ENCODE data around the gene ANO2. TPM values are rescaled to one million over a fixed set of nuclear protein-coding genes. Genes with fewer than 3 reads are reported as not detected.

Gene ANO2
- polyA plus RNA-seq, 4 donors: 0.31 to 6.2 TPM; not detected in 2

- Histone ChIP-seq H3K9me3 (ENCODE audit: control insufficient read depth in 2 of 2, insufficient read depth in 1 of 2, low read depth in 1 of 2, low read length in 1 of 2) (no peaks in the 10 kb centered on the region), H3K27me3 (ENCODE audit: control insufficient read depth in 3 of 3, insufficient read depth in 3 of 3, low read length in 3 of 3) (peaks cover 0 to 5% (median 0%) of the 10 kb centered on the region in 3 donors), H3K36me3 (ENCODE audit: control insufficient read depth in 3 of 3, insufficient read depth in 2 of 3, low read depth in 1 of 3, low read length in 3 of 3) (no peaks in the 10 kb centered on the region), H3K27ac (ENCODE audit: low read depth in 1 of 3, low read length in 2 of 3) (no peak overlapping the region), H3K4me3 (ENCODE audit: low read depth in 1 of 3, low read length in 3 of 3) (no peak overlapping the region), H3K4me1 (ENCODE audit: control insufficient read depth in 3 of 3, insufficient read depth in 2 of 3, low read depth in 1 of 3, low read length in 2 of 3) (no peaks in the 10 kb centered on the region)
- WGBS, 3 donors: 76 to 79% (median 77%) methylated on average over 4 of the region's 4 CpGs
- FAIRE-seq: no peak
- no peak for DNase-seq
Measured at GRCh38 chr12:5927732-5928516, 17.1 kb downstream of the ANO2 start.

GRCh38 chr12:5925646-5926045, 19.4 kb downstream of the ANO2 start:
- no peak overlapping the region for H3K4me3 ChIP-seq (ENCODE audit: low read depth in 1 of 3, low read length in 3 of 3)
- no peaks in the 10 kb centered on the region for H3K36me3 ChIP-seq (ENCODE audit: control insufficient read depth in 3 of 3, insufficient read depth in 2 of 3, low read depth in 1 of 3, low read length in 3 of 3)
- 79 to 85% (median 82%) methylated on average over 9 of the region's 9 CpGs for WGBS, 3 donors
- DNase-seq (no peak), FAIRE-seq (no peak)
- H3K9me3 ChIP-seq (ENCODE audit: control insufficient read depth in 2 of 2, insufficient read depth in 1 of 2, low read depth in 1 of 2, low read length in 1 of 2): no peaks in the 10 kb centered on the region
- H3K27me3 ChIP-seq (ENCODE audit: control insufficient read depth in 3 of 3, insufficient read depth in 3 of 3, low read length in 3 of 3): peaks cover 0 to 3% (median 0%) of the 10 kb centered on the region in 3 donors
- H3K4me1 ChIP-seq (ENCODE audit: control insufficient read depth in 3 of 3, insufficient read depth in 2 of 3, low read depth in 1 of 3, low read length in 2 of 3): no peaks in the 10 kb centered on the region
- H3K27ac ChIP-seq (ENCODE audit: low read depth in 1 of 3, low read length in 2 of 3): no peak overlapping the region

GRCh38 chr12:5924342-5924741, 20.7 kb downstream of the ANO2 start:
- FAIRE-seq: no peak
- no peaks in the 10 kb centered on the region for H3K4me1 ChIP-seq (ENCODE audit: control insufficient read depth in 3 of 3, insufficient read depth in 2 of 3, low read depth in 1 of 3, low read length in 2 of 3)
- 49 to 68% (median 68%) methylated on average over 7 of the region's 7 CpGs for WGBS, 3 donors
- H3K27ac ChIP-seq (ENCODE audit: low read depth in 1 of 3, low read length in 2 of 3): no peak overlapping the region
- DNase-seq: no peak
- no peaks in the 10 kb centered on the region for H3K36me3 ChIP-seq (ENCODE audit: control insufficient read depth in 3 of 3, insufficient read depth in 2 of 3, low read depth in 1 of 3, low read length in 3 of 3)
- H3K4me3 ChIP-seq (ENCODE audit: low read depth in 1 of 3, low read length in 3 of 3): no peak overlapping the region
- H3K27me3 ChIP-seq (ENCODE audit: control insufficient read depth in 3 of 3, insufficient read depth in 3 of 3, low read length in 3 of 3): peaks cover 0 to 3% (median 0%) of the 10 kb centered on the region in 3 donors
- no peaks in the 10 kb centered on the region for H3K9me3 ChIP-seq (ENCODE audit: control insufficient read depth in 2 of 2, insufficient read depth in 1 of 2, low read depth in 1 of 2, low read length in 1 of 2)

GRCh38 chr12:5923751-5924150, 21.3 kb downstream of the ANO2 start:
- no peaks in the 10 kb centered on the region for H3K36me3 ChIP-seq (ENCODE audit: control insufficient read depth in 3 of 3, insufficient read depth in 2 of 3, low read depth in 1 of 3, low read length in 3 of 3)
- WGBS, 3 donors: 10 to 51% (median 32%) methylated on average over 5 of the region's 5 CpGs
- DNase-seq: no peak
- H3K9me3 ChIP-seq (ENCODE audit: control insufficient read depth in 2 of 2, insufficient read depth in 1 of 2, low read depth in 1 of 2, low read length in 1 of 2): no peaks in the 10 kb centered on the region
- no peaks in the 10 kb centered on the region for H3K4me1 ChIP-seq (ENCODE audit: control insufficient read depth in 3 of 3, insufficient read depth in 2 of 3, low read depth in 1 of 3, low read length in 2 of 3)
- H3K27ac ChIP-seq (ENCODE audit: low read depth in 1 of 3, low read length in 2 of 3): no peak overlapping the region
- peaks cover 0 to 3% (median 0%) of the 10 kb centered on the region in 3 donors for H3K27me3 ChIP-seq (ENCODE audit: control insufficient read depth in 3 of 3, insufficient read depth in 3 of 3, low read length in 3 of 3)
- FAIRE-seq: no peak
- no peak overlapping the region for H3K4me3 ChIP-seq (ENCODE audit: low read depth in 1 of 3, low read length in 3 of 3)

GRCh38 chr12:5923043-5923605, 21.9 kb downstream of the ANO2 start:
- FAIRE-seq: no peak

GRCh38 chr12:5921966-5922899, 22.8 kb downstream of the ANO2 start:
- WGBS, 3 donors: 60 to 69% (median 60%) methylated on average over 15 of the region's 15 CpGs
- FAIRE-seq: no peak

More at GRCh38 chr12:5923043-5923605, 21.9 kb downstream of the ANO2 start:
- no peaks in the 10 kb centered on the region for H3K4me1 ChIP-seq (ENCODE audit: control insufficient read depth in 3 of 3, insufficient read depth in 2 of 3, low read depth in 1 of 3, low read length in 2 of 3)
- WGBS, 3 donors: 43 to 66% (median 59%) methylated on average over 12 to 14 of the region's 14 CpGs
- H3K9me3 ChIP-seq (ENCODE audit: control insufficient read depth in 2 of 2, insufficient read depth in 1 of 2, low read depth in 1 of 2, low read length in 1 of 2): no peaks in the 10 kb centered on the region
- H3K27ac ChIP-seq (ENCODE audit: low read depth in 1 of 3, low read length in 2 of 3): no peak overlapping the region
- no peaks in the 10 kb centered on the region for H3K36me3 ChIP-seq (ENCODE audit: control insufficient read depth in 3 of 3, insufficient read depth in 2 of 3, low read depth in 1 of 3, low read length in 3 of 3)
- H3K27me3 ChIP-seq (ENCODE audit: control insufficient read depth in 3 of 3, insufficient read depth in 3 of 3, low read length in 3 of 3): peaks cover 0 to 3% (median 0%) of the 10 kb centered on the region in 3 donors
- DNase-seq: no peak
- H3K4me3 ChIP-seq (ENCODE audit: low read depth in 1 of 3, low read length in 3 of 3): no peak overlapping the region

GRCh38 chr12:5921027-5921909, 23.8 kb downstream of the ANO2 start:
- no peak overlapping the region for H3K4me3 ChIP-seq (ENCODE audit: low read depth in 1 of 3, low read length in 3 of 3)
- WGBS, 3 donors: 91 to 94% (median 93%) methylated on average over 25 of the region's 25 CpGs
- H3K9me3 ChIP-seq (ENCODE audit: control insufficient read depth in 2 of 2, insufficient read depth in 1 of 2, low read depth in 1 of 2, low read length in 1 of 2): no peaks in the 10 kb centered on the region
- H3K27ac ChIP-seq (ENCODE audit: low read depth in 1 of 3, low read length in 2 of 3): no peak overlapping the region
- no peak for DNase-seq
- H3K4me1 ChIP-seq (ENCODE audit: control insufficient read depth in 3 of 3, insufficient read depth in 2 of 3, low read depth in 1 of 3, low read length in 2 of 3): no peaks in the 10 kb centered on the region
- FAIRE-seq: no peak
- peaks cover 0 to 3% (median 0%) of the 10 kb centered on the region in 3 donors for H3K27me3 ChIP-seq (ENCODE audit: control insufficient read depth in 3 of 3, insufficient read depth in 3 of 3, low read length in 3 of 3)
- H3K36me3 ChIP-seq (ENCODE audit: control insufficient read depth in 3 of 3, insufficient read depth in 2 of 3, low read depth in 1 of 3, low read length in 3 of 3): no peaks in the 10 kb centered on the region

More at GRCh38 chr12:5921966-5922899, 22.8 kb downstream of the ANO2 start:
- Histone ChIP-seq H3K4me3 (ENCODE audit: low read depth in 1 of 3, low read length in 3 of 3) (no peak overlapping the region), H3K27ac (ENCODE audit: low read depth in 1 of 3, low read length in 2 of 3) (no peak overlapping the region), H3K36me3 (ENCODE audit: control insufficient read depth in 3 of 3, insufficient read depth in 2 of 3, low read depth in 1 of 3, low read length in 3 of 3) (no peaks in the 10 kb centered on the region), H3K4me1 (ENCODE audit: control insufficient read depth in 3 of 3, insufficient read depth in 2 of 3, low read depth in 1 of 3, low read length in 2 of 3) (no peaks in the 10 kb centered on the region), H3K9me3 (ENCODE audit: control insufficient read depth in 2 of 2, insufficient read depth in 1 of 2, low read depth in 1 of 2, low read length in 1 of 2) (no peaks in the 10 kb centered on the region), H3K27me3 (ENCODE audit: control insufficient read depth in 3 of 3, insufficient read depth in 3 of 3, low read length in 3 of 3) (peaks cover 0 to 3% (median 0%) of the 10 kb centered on the region in 3 donors)
- no peak for DNase-seq

All from small intestine (tissue), 7 donors.